ENCODE results near the gene ZNF205. TPM values are rescaled to one million over a fixed set of nuclear protein-coding genes. Genes with fewer than 3 reads are reported as not detected.

ZNF205 gene
- polyA plus RNA-seq, 1 experiment: 3.6 TPM

GRCh38 chr16:3106205-3106928 is 6.0 kb upstream of the ZNF205 start:
- H3K9me3 ChIP-seq (ENCODE audit: control insufficient read depth, insufficient read depth, low read length): no peaks in the 10 kb centered on the region
- peak; percentile 62 for DNase-seq (ENCODE audit: low read depth, low spot score)
- H3K27ac ChIP-seq (ENCODE audit: low read depth, low read length): no peak overlapping the region
- POLR2A ChIA-PET: interaction anchor here (0.7 to 1.2 kb wide), 2 partner anchors 9 to 440 kb away, joined by 3 read pairs; no protein-coding TSS in a partner anchor
- H3K4me3 ChIP-seq (ENCODE audit: low read depth, low read length): peak overlapping the region; percentile 73
- TF ChIP-seq CTCF (IDR thresholded peaks at IDR 0.05; ENCODE audit: low read depth, low read length): no peak
- CTCF ChIA-PET: interaction anchor here (1.2 kb wide), 1 partner anchor 48 kb away, joined by 7 read pairs; no protein-coding TSS in a partner anchor
- H3K27me3 ChIP-seq (ENCODE audit: control insufficient read depth, insufficient read depth, low read length): no peaks in the 10 kb centered on the region

- peak overlapping the region; percentile 47 for H3K27ac ChIP-seq (ENCODE audit: low read depth, low read length)
- ChIA-PET CTCF (interaction anchor here (1.1 to 2.0 kb wide), 2 partner anchors 11 to 17 kb away, joined by 4 to 8 read pairs; no protein-coding TSS in a partner anchor), POLR2A (interaction anchor here (1.0 to 1.3 kb wide), 3 partner anchors 10 to 22 kb away, joined by 3 to 5 read pairs (median 4); partner anchors contain the start of gene ZNF213)
- no peak for TF ChIP-seq CTCF (IDR thresholded peaks at IDR 0.05; ENCODE audit: low read depth, low read length)
- H3K9me3 ChIP-seq (ENCODE audit: control insufficient read depth, insufficient read depth, low read length): no peaks in the 10 kb centered on the region; the same call in 1 of the 2 replicates
- H3K4me3 ChIP-seq (ENCODE audit: low read depth, low read length): peak overlapping the region; percentile 96
- no peak for DNase-seq (ENCODE audit: low read depth, low spot score)
- no peaks in the 10 kb centered on the region for H3K27me3 ChIP-seq (ENCODE audit: control insufficient read depth, insufficient read depth, low read length)
Observed at GRCh38 chr16:3112881-3113574, 642 bp downstream of the ZNF205 start.

- Histone ChIP-seq H3K9me3 (ENCODE audit: control insufficient read depth, insufficient read depth, low read length) (no peaks in the 10 kb centered on the region; the same call in 1 of the 2 replicates), H3K27ac (ENCODE audit: low read depth, low read length) (no peak overlapping the region), H3K4me3 (ENCODE audit: low read depth, low read length) (peak overlapping the region; percentile 96), H3K27me3 (ENCODE audit: control insufficient read depth, insufficient read depth, low read length) (no peaks in the 10 kb centered on the region)
- no peak for TF ChIP-seq CTCF (IDR thresholded peaks at IDR 0.05; ENCODE audit: low read depth, low read length)
- CTCF ChIA-PET: interaction anchor here (1.1 to 4.9 kb wide), 3 partner anchors 12 to 16 kb away, joined by 4 to 32 read pairs (median 8); no protein-coding TSS in a partner anchor
- POLR2A ChIA-PET: interaction anchor here (1.0 to 1.3 kb wide), 3 partner anchors 9 to 21 kb away, joined by 3 to 5 read pairs (median 4); partner anchors contain the start of gene ZNF213
- no peak for DNase-seq (ENCODE audit: low read depth, low spot score)
Observed at GRCh38 chr16:3113765-3114479, 1.5 kb downstream of the ZNF205 start.

GRCh38 chr16:3115003-3115402 is 2.6 kb downstream of the ZNF205 start:
- ChIA-PET CTCF (interaction anchor here (0.6 to 4.9 kb wide), 4 partner anchors 11 to 55 kb away, joined by 3 to 32 read pairs (median 6); no protein-coding TSS in a partner anchor), POLR2A (interaction anchor here (0.6 kb wide), 1 partner anchor 8 kb away, joined by 3 read pairs; no protein-coding TSS in a partner anchor)
- DNase-seq (ENCODE audit: low read depth, low spot score): no peak
- TF ChIP-seq CTCF (IDR thresholded peaks at IDR 0.05; ENCODE audit: low read depth, low read length): no peak
- H3K4me3 ChIP-seq (ENCODE audit: low read depth, low read length): no peak overlapping the region
- no peak overlapping the region for H3K27ac ChIP-seq (ENCODE audit: low read depth, low read length)
- no peaks in the 10 kb centered on the region; the same call in 1 of the 2 replicates for H3K9me3 ChIP-seq (ENCODE audit: control insufficient read depth, insufficient read depth, low read length)
- no peaks in the 10 kb centered on the region for H3K27me3 ChIP-seq (ENCODE audit: control insufficient read depth, insufficient read depth, low read length)

Measured in AG04450 (cell line).